IMR-90 (cell line): Measurements from ENCODE around the gene MEGF6. TPM values are rescaled to one million over a fixed set of nuclear protein-coding genes. Genes with fewer than 3 reads are reported as not detected.

Experiments
- ATAC-seq: fragments of 200-7000 bp; cut with Tn5 transposase; 2 replicates; pipeline ENCODE4 v1.9.1; 2020; ENCODE audit warnings: low read depth, mild to moderate bottlenecking, moderate library complexity
- BruUV-seq: library from RNA; stranded (reverse); fragments of 400-500 nt; replicated peaks from 2 replicates; lab custom pipeline; 2021; lab: Mats Ljungman, UMichigan
- CTCF ChIA-PET: fragments of 300-600 bp; formaldehyde crosslinking; extraction: SDS; loops from one replicate; lab custom pipeline; 2021; ENCODE audit warnings: antibody characterized with exemption; lab: Yijun Ruan, JAX
- POLR2A ChIA-PET: fragments of 300-600 bp; sonication (Branson Sonifier 250); formaldehyde crosslinking; loops from one replicate; lab custom pipeline; 2022; ENCODE audit warnings: antibody characterized with exemption; ENCODE audit not compliant: unreplicated experiment; lab: Charles Lee
- DNase-seq: peaks from one replicate; pipeline ENCODE4 v3.0.0; 2013
- H2AFZ ChIP-seq: replicated peaks from 2 replicates; pipeline ENCODE3; 2013; ENCODE audit warnings: low read length, mild to moderate bottlenecking; ENCODE audit not compliant: poor library complexity
- H2AK5ac ChIP-seq: 2 replicates; pipeline ENCODE4 v1.6.1; 2013; ENCODE audit warnings: low read depth, low read length, inconsistent platforms
- H2AK9ac ChIP-seq: replicated peaks from 2 replicates; pipeline ENCODE3; 2013; ENCODE audit warnings: mild to moderate bottlenecking, low read depth, low read length, moderate library complexity; ENCODE audit not compliant: poor library complexity
- H2BK120ac ChIP-seq: 2 replicates; pipeline ENCODE4 v1.6.1; 2013; ENCODE audit warnings: low read depth, low read length, inconsistent platforms
- H2BK15ac ChIP-seq: 3 replicates; pipeline ENCODE4 v1.6.1; 2013; ENCODE audit warnings: low read depth, low read length, inconsistent platforms
- H2BK20ac ChIP-seq: 2 replicates; pipeline ENCODE4 v1.6.1; 2013; ENCODE audit warnings: low read depth, mild to moderate bottlenecking, inconsistent platforms, low read length, moderate library complexity
- H2BK5ac ChIP-seq: 2 replicates; pipeline ENCODE4 v1.6.1; 2013; ENCODE audit warnings: mild to moderate bottlenecking, low read depth, low read length, inconsistent platforms; ENCODE audit not compliant: poor library complexity, severe bottlenecking
- H3K14ac ChIP-seq: replicated peaks from 2 replicates; pipeline ENCODE4 v1.6.1; 2013; ENCODE audit warnings: low read depth, low read length, inconsistent platforms
- H3K18ac ChIP-seq: 2 replicates; pipeline ENCODE4 v1.6.1; 2013; ENCODE audit warnings: low read depth, low read length, control low read depth
- H3K23ac ChIP-seq: 2 replicates; pipeline ENCODE4 v1.6.1; 2013; ENCODE audit warnings: low read depth, low read length, inconsistent platforms
- H3K27ac ChIP-seq: 2 replicates; pipeline ENCODE4 v1.5.1; 2013; ENCODE audit warnings: mild to moderate bottlenecking, control low read depth, low read length; ENCODE audit not compliant: insufficient read depth
- H3K27me3 ChIP-seq: 2 replicates; pipeline ENCODE4 v1.6.1; 2013; ENCODE audit warnings: low read length; ENCODE audit not compliant: control insufficient read depth, insufficient read depth
- H3K36me3 ChIP-seq: 2 replicates; pipeline ENCODE4 v1.6.1; 2013; ENCODE audit warnings: low read length, mixed read lengths; ENCODE audit not compliant: control insufficient read depth, insufficient read depth
- H3K4ac ChIP-seq: 2 replicates; pipeline ENCODE4 v1.6.1; 2013; ENCODE audit warnings: low read depth, low read length, inconsistent platforms
- H3K4me1 ChIP-seq: 2 replicates; pipeline ENCODE4 v1.6.1; 2013; ENCODE audit warnings: low read length, mixed read lengths; ENCODE audit not compliant: control insufficient read depth, insufficient read depth
- H3K4me2 ChIP-seq: 2 replicates; pipeline ENCODE4 v1.6.1; 2013; ENCODE audit warnings: low read depth, mild to moderate bottlenecking, control low read depth, low read length, moderate library complexity
- H3K4me3 ChIP-seq: 2 replicates; pipeline ENCODE4 v1.5.1; 2013; ENCODE audit warnings: low read depth, mild to moderate bottlenecking, control low read depth, low read length, moderate library complexity; ENCODE audit not compliant: insufficient read depth
- H3K56ac ChIP-seq: 2 replicates; pipeline ENCODE4 v1.6.1; 2013; ENCODE audit warnings: low read length, inconsistent platforms; ENCODE audit not compliant: insufficient read depth; ENCODE audit errors: extremely low read depth
- H3K79me1 ChIP-seq, 2 experiments: 2 replicates each; pipeline ENCODE4 v1.6.1; 2013; ENCODE audit warnings: low read length in 2 of 2, inconsistent platforms in 1 of 2, low read depth in 1 of 2
- H3K9ac ChIP-seq: 2 replicates; pipeline ENCODE4 v1.6.1; 2013; ENCODE audit warnings: low read depth, low read length, control low read depth
- H3K9me1 ChIP-seq: 2 replicates; pipeline ENCODE4 v1.6.1; 2013; ENCODE audit warnings: low read length, inconsistent platforms; ENCODE audit not compliant: insufficient read depth
- H3K9me3 ChIP-seq: 2 replicates; pipeline ENCODE4 v1.6.1; 2013; ENCODE audit warnings: low read length; ENCODE audit not compliant: control insufficient read depth, insufficient read depth
- H4K20me1 ChIP-seq: 2 replicates; pipeline ENCODE4 v1.6.1; 2013; ENCODE audit warnings: low read length, inconsistent platforms; ENCODE audit not compliant: insufficient read depth
- H4K5ac ChIP-seq: 2 replicates; pipeline ENCODE4 v1.6.1; 2013; ENCODE audit warnings: mild to moderate bottlenecking, low read depth, low read length, control low read depth
- H4K8ac ChIP-seq, 2 experiments: 2 replicates each; pipeline ENCODE4 v1.6.1; 2013; ENCODE audit warnings: low read depth in 2 of 2, low read length in 2 of 2, control low read depth in 1 of 2, inconsistent platforms in 1 of 2
- H4K91ac ChIP-seq: 2 replicates; pipeline ENCODE4 v1.6.1; 2013; ENCODE audit warnings: low read depth, low read length, inconsistent platforms; ENCODE audit not compliant: insufficient read depth
- BHLHE40 ChIP-seq: fragments of 150-350 bp; IDR thresholded peaks from 2 replicates; pipeline ENCODE4 v1.6.1; 2016; ENCODE audit warnings: mild to moderate bottlenecking, low read depth, low read length
- CEBPB ChIP-seq: IDR thresholded peaks from 2 replicates; pipeline ENCODE4 v1.6.1; 2012; ENCODE audit warnings: low read depth, low read length, improper control_type of control experiment
- CHD1 ChIP-seq: IDR thresholded peaks from 2 replicates; pipeline ENCODE4 v1.6.1; 2012; ENCODE audit warnings: low read depth, low read length, improper control_type of control experiment
- FOS ChIP-seq: fragments of 150-350 bp; IDR thresholded peaks from 2 replicates; pipeline ENCODE4 v1.6.1; 2016; ENCODE audit warnings: low read depth, low read length
- MAFK ChIP-seq: IDR thresholded peaks from 2 replicates; pipeline ENCODE4 v1.6.1; 2012; ENCODE audit warnings: low read depth, low read length, improper control_type of control experiment
- MAZ ChIP-seq: IDR thresholded peaks from 2 replicates; pipeline ENCODE4 v1.6.1; 2012; ENCODE audit warnings: low read depth, mild to moderate bottlenecking, low read length, improper control_type of control experiment, moderate library complexity, borderline replicate concordance
- MXI1 ChIP-seq: IDR thresholded peaks from 2 replicates; pipeline ENCODE4 v1.6.1; 2012; ENCODE audit warnings: low read depth, mild to moderate bottlenecking, low read length, moderate library complexity, borderline replicate concordance
- NFE2L2 ChIP-seq: fragments of 150-350 bp; IDR thresholded peaks from 2 replicates; pipeline ENCODE4 v1.6.1; 2016; ENCODE audit warnings: low read depth, mild to moderate bottlenecking, low read length
- RAD21 ChIP-seq: IDR thresholded peaks from 2 replicates; pipeline ENCODE4 v1.6.1; 2012; ENCODE audit warnings: low read length, improper control_type of control experiment
- RFX5 ChIP-seq: IDR thresholded peaks from 2 replicates; pipeline ENCODE4 v1.8.0; 2012; ENCODE audit warnings: low read depth, mild to moderate bottlenecking, low read length, moderate library complexity
- WGBS, 2 experiments: methylation state at CpG; one replicate each; pipeline versions ENCODE4 v1.1.5 to v1.1.7; 2013; ENCODE audit warnings: missing lambda C conversion rate in 2 of 2; ENCODE audit not compliant: insufficient read length in 1 of 2; ENCODE audit errors: extremely low coverage in 2 of 2; 5-methylcytosine and 5-hydroxymethylcytosine counted together
- dilution Hi-C: fragments of 300-500 bp; cut with HindIII; formaldehyde crosslinking; loops from one replicate; pipeline ENCODE4 v1.14.3; 2018; ENCODE audit warnings: low sequenced_read_pairs; ENCODE audit not compliant: unreplicated experiment
- in situ Hi-C: fragments of 300-500 bp; cut with MboI; formaldehyde crosslinking; loops from 3 replicates; pipeline ENCODE4 v1.14.3; 2019; ENCODE audit warnings: low sequenced_read_pairs, inconsistent platforms, mixed read lengths
- intact Hi-C: fragments of 100-400 bp; cut with micrococcal nuclease; formaldehyde crosslinking; loops from 2 replicates; pipeline ENCODE4 v1.10.0; 2022
- polyA plus RNA-seq, 3 experiments: library from polyadenylated mRNA; depleted of rRNA; stranded (reverse); fragments of >200 nt; gene quantifications; 2 replicates each; pipeline ENCODE4 v1.2.3, GENCODE V29; 2012; ENCODE audit warnings: low replicate concordance in 1 of 3
- total RNA-seq: library from RNA; depleted of rRNA; stranded (reverse); fragments of >200 nt; gene quantifications from 2 replicates; pipeline ENCODE4 v1.2.3, GENCODE V29; 2012
- TF ChIP-seq, protein P1 (sequence below): fragments of 150-350 bp; IDR thresholded peaks from 2 replicates; pipeline ENCODE4 v1.6.1; 2016; ENCODE audit warnings: low read depth, mild to moderate bottlenecking, low read length, moderate library complexity, borderline replicate concordance

MEGF6 gene
- total and polyA plus RNA-seq, 2 of the 4 experiments (the other 2 are of a cell fraction) = 0.72 to 4.1 TPM

DNA sequence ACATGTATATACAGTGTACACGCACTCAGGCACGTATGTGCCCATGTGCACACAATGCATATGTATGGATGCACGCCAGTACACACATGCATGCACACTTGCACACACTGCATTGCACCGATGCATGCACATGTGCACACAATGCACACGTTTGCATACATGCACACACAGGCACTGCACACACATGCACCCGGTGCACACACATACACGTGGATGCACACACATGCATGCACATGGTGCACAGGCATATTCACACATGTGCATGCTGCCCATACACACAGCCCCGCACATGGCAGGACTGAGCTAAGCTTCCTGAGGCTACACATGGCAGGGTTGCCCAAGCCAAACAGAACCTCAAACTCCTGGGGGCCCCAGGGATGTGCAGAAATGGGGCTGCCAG, 137.3 kb downstream of the MEGF6 start:
- Histone ChIP-seq H4K5ac (no peak overlapping the region), H4K91ac (no peak overlapping the region), H3K4me2 (no peak overlapping the region), H2BK120ac (no peak overlapping the region), H3K4ac (no peak overlapping the region), H3K4me1 (peaks cover 11% of the 10 kb centered on the region), H3K27me3 (no peaks in the 10 kb centered on the region; the same call in 1 of the 2 replicates), H2AK9ac (no peak overlapping the region), H3K79me1 (no peaks in the 10 kb centered on the region), H2AK5ac (no peak overlapping the region), H3K18ac (no peak overlapping the region), H3K36me3 (no peaks in the 10 kb centered on the region), H4K20me1 (no peaks in the 10 kb centered on the region; the same call in 1 of the 2 replicates), H2BK5ac (no peak overlapping the region), H3K9ac (no peak overlapping the region), H3K56ac (no peak overlapping the region), H3K27ac (no peak overlapping the region), H2BK20ac (no peak overlapping the region), H3K14ac (no peak overlapping the region), H2AFZ (no peak overlapping the region), H3K9me1 (peaks cover 3% of the 10 kb centered on the region; the same call in 1 of the 2 replicates), H4K8ac (no peak overlapping the region), H2BK15ac (no peak overlapping the region), H3K9me3 (no peaks in the 10 kb centered on the region), H3K23ac (no peak overlapping the region), H3K4me3 (no peak overlapping the region)
- in situ Hi-C loops (no loop called here), dilution Hi-C loops (no loop called here), intact Hi-C loops (no loop called here)
- ChIA-PET POLR2A (no interaction called here), CTCF (no interaction called here)
- 96% methylated on average over 4 of the region's 8 CpGs; no CpG with 5 or more reads in 1 of the 2 experiments for WGBS, 2 experiments
- no peak for ATAC-seq
- no TSS peak for BruUV-seq
- TF ChIP-seq MAZ = no peak
- no peak for TF ChIP-seq BHLHE40
- TF ChIP-seq FOS = no peak
- TF ChIP-seq RFX5 = no peak
- no peak for TF ChIP-seq CHD1
- TF ChIP-seq MAFK = no peak
- TF ChIP-seq MXI1 = no peak
- no peak for TF ChIP-seq NFE2L2
- TF ChIP-seq, protein P1, sequence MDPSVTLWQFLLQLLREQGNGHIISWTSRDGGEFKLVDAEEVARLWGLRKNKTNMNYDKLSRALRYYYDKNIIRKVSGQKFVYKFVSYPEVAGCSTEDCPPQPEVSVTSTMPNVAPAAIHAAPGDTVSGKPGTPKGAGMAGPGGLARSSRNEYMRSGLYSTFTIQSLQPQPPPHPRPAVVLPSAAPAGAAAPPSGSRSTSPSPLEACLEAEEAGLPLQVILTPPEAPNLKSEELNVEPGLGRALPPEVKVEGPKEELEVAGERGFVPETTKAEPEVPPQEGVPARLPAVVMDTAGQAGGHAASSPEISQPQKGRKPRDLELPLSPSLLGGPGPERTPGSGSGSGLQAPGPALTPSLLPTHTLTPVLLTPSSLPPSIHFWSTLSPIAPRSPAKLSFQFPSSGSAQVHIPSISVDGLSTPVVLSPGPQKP = no peak
- TF ChIP-seq RAD21 = no peak
- no peak for TF ChIP-seq CEBPB
- DNase-seq = no peak
